Suprapubic skin (tissue), 4 donors: ENCODE results near the gene MGAT5.

Experiments
- CTCF ChIP-seq, 2 donors: fragments of 200-600 bp in 1 of 2; fragments of 450-650 bp in 1 of 2; sonication (generic) in 1 of 2; IDR thresholded peaks; one replicate each; pipeline ENCODE4 v1.5.1; 2016 to 2019; ENCODE audit warnings: antibody characterized with exemption in 2 of 2, mild to moderate bottlenecking in 1 of 2, moderate library complexity in 1 of 2
- POLR2A ChIP-seq, 2 donors: fragments of 450-650 bp; IDR thresholded peaks; one replicate each; pipeline ENCODE4 v1.6.1; 2017; ENCODE audit warnings: antibody characterized with exemption in 2 of 2, mild to moderate bottlenecking in 2 of 2, moderate library complexity in 2 of 2
- POLR2AphosphoS5 ChIP-seq, 3 donors: sonication (generic); formaldehyde crosslinking; IDR thresholded peaks; one replicate each; pipeline ENCODE4 v1.6.1; 2017; ENCODE audit warnings: antibody characterized with exemption in 3 of 3

- no peak for TF ChIP-seq CTCF (IDR thresholded peaks at IDR 0.05)
- TF ChIP-seq POLR2AphosphoS5 (IDR thresholded peaks at IDR 0.05) = no peak
- TF ChIP-seq POLR2A (IDR thresholded peaks at IDR 0.05) = no peak
These were observed 98.0 kb downstream of the MGAT5 start for GRCh38 chr2:134351899-134352298.
